ENCODE measurements around the gene AMELY. TPM values are rescaled to one million over a fixed set of nuclear protein-coding genes. Genes with fewer than 3 reads are reported as not detected.
"Not testable (repeated sequence)": the region's sequence is repeated elsewhere in the genome, so short reads cannot be mapped to it uniquely, and the experiment has no call there.

AMELY gene
- total RNA-seq, 1 donor, result not detected

DNA sequence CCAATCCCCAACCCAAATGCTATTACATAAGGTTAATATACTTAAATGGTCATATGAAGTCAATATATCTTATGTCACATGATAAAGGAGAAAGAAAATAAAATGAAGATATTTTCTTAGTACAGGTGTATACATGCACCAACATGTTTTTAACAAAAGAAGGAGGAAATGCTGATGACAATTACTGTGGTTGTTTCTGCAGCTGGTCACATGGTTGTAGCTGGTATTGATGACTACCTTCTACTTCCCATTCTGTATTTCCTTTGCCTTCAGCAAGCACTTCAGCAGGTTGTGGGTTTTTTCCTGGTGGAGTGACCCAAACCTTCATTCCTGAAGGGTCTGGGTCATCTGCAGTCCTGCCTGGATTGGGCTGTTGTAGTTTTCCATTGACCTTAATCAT, 9.4 kb downstream of the AMELY start:
- not testable (repeated sequence) for H3K4me3 ChIP-seq (ENCODE audit: low read length); H3K4me1 ChIP-seq (ENCODE audit: insufficient read depth, low read length); H3K9me3 ChIP-seq (ENCODE audit: low read depth, low read length); H3K27me3 ChIP-seq (ENCODE audit: insufficient read depth, low read length)

- Histone ChIP-seq H3K4me3 (ENCODE audit: low read length) (no peak overlapping the region), H3K9me3 (ENCODE audit: low read depth, low read length) (no peaks in the 10 kb centered on the region), H3K4me1 (ENCODE audit: insufficient read depth, low read length) (no peaks in the 10 kb centered on the region), H3K27me3 (ENCODE audit: insufficient read depth, low read length) (no peaks in the 10 kb centered on the region)
Measured at GRCh38 chrY:6895236-6895635, 16.3 kb downstream of the AMELY start.

DNA sequence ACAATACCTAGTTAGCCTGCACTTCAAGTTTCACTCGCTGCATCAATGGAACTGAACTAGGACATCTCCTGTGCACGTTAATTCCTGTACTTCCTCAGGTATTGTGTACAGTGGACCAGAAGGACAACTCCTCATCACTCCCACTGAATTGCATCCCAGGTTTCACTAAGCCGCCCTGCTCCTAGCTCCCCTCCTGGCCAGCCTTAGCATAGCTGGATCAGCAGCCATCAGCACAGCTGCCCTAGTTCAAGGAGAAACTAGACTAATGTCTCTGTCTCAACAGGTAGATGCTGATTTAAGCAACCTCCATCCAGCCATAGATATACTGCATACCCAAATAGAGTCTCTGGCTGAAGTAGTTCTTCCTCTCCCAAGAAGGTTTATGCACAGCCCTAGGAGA, 17.1 kb downstream of the AMELY start:
- H3K27me3 ChIP-seq (ENCODE audit: insufficient read depth, low read length), result no peaks in the 10 kb centered on the region
- H3K4me1 ChIP-seq (ENCODE audit: insufficient read depth, low read length), result no peaks in the 10 kb centered on the region
- H3K9me3 ChIP-seq (ENCODE audit: low read depth, low read length), result no peaks in the 10 kb centered on the region
- H3K4me3 ChIP-seq (ENCODE audit: low read length), result no peak overlapping the region

- Histone ChIP-seq H3K4me1 (ENCODE audit: insufficient read depth, low read length) (no peaks in the 10 kb centered on the region), H3K4me3 (ENCODE audit: low read length) (no peak overlapping the region), H3K27me3 (ENCODE audit: insufficient read depth, low read length) (no peaks in the 10 kb centered on the region), H3K9me3 (ENCODE audit: low read depth, low read length) (no peaks in the 10 kb centered on the region)
Measured at GRCh38 chrY:6849384-6849783, 62.2 kb downstream of the AMELY start.

GRCh38 chrY:6842650-6843049, 68.9 kb downstream of the AMELY start:
- not testable (repeated sequence) for H3K4me1 ChIP-seq (ENCODE audit: insufficient read depth, low read length); H3K4me3 ChIP-seq (ENCODE audit: low read length); H3K9me3 ChIP-seq (ENCODE audit: low read depth, low read length); H3K27me3 ChIP-seq (ENCODE audit: insufficient read depth, low read length)

Other genes starting within 250 kb of the AMELY start
- gene TBL1Y, start 1.1 kb downstream of the AMELY start, total RNA-seq, result not detected

Data from mononuclear cell (primary cell).